Measurements from ENCODE around the gene CCDC51. TPM values are rescaled to one million over a fixed set of nuclear protein-coding genes. Genes with fewer than 3 reads are reported as not detected.

CCDC51 gene
- total RNA-seq, 1 experiment from 2014 or later, result 27.8 TPM

DNA sequence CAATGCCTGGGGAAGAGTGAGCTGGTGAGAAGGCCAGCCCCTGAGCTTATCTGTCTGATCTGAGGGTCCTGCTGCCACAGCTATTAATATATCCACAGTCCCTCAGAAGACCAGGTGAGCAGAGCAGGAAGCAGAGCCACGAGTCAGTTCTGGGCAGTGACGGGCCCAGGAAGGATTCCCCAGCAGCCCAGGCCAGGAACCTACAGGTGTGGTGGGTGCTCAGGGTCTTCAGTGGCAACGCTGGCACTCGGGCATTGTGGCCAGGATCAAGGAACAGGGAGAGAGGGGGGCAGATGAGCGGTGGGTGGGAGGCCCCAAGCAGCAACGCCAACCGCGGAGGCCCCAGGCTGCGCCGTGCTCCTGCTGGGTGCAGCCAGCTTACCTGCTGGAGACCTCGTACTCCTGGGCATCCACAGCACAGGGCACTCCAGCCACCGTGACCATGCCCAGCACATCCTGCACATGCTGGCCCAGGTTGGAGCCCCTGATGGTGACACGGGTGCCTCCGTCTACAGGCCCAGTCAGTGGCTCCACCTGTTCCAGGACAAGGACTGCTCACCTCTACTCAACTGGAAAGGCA is 22.3 kb downstream of the CCDC51 start:
- Histone ChIP-seq H3K27me3 (ENCODE audit: low read length) (no peaks in the 10 kb centered on the region), H2AFZ (ENCODE audit: low read length) (no peak overlapping the region), H3K9me3 (ENCODE audit: low read length) (no peaks in the 10 kb centered on the region), H3K9ac (ENCODE audit: low read length) (no peak overlapping the region), H3K4me3 (ENCODE audit: low read length) (no peak overlapping the region), H3K79me2 (ENCODE audit: low read length) (no peaks in the 10 kb centered on the region), H4K20me1 (ENCODE audit: low read length) (no peaks in the 10 kb centered on the region), H3K9me2 (replicated peaks; ENCODE audit: low read length) (no peaks in the 10 kb centered on the region), H3K4me1 (ENCODE audit: insufficient read depth, low read length) (no peaks in the 10 kb centered on the region), H3F3A (ENCODE audit: low read length, unreplicated experiment) (no peaks in the 10 kb centered on the region), H3K4me2 (ENCODE audit: low read length) (no peak overlapping the region), H3K36me3 (ENCODE audit: low read depth, low read length) (no peaks in the 10 kb centered on the region), H3K27ac (ENCODE audit: low read length) (no peak overlapping the region)
- CTCF ChIA-PET, result no interaction called here
- DNase-seq, result no peak
- intact Hi-C loops (cut with micrococcal nuclease), result no loop called here
- no peak for ATAC-seq
- POLR2A ChIA-PET (ENCODE audit: unreplicated experiment), result no interaction called here
- TF ChIP-seq EZH2phosphoT487 (IDR thresholded peaks at IDR 0.05; ENCODE audit: borderline replicate concordance, low read length), result no peak
- no peak for TF ChIP-seq CTCF (conservative IDR thresholded peaks at IDR 0.05; ENCODE audit: low read depth, low read length)
- no peak for TF ChIP-seq EZH2 (IDR thresholded peaks at IDR 0.05; ENCODE audit: low read length, unreplicated experiment)
- BruUV-seq (replicated peaks), result no TSS peak

- H3K4me1 ChIP-seq (ENCODE audit: insufficient read depth, low read length), result no peaks in the 10 kb centered on the region
- no peak overlapping the region for H3K4me2 ChIP-seq (ENCODE audit: low read length)
- H3K27me3 ChIP-seq (ENCODE audit: low read length), result no peaks in the 10 kb centered on the region
- no peaks in the 10 kb centered on the region for H3K36me3 ChIP-seq (ENCODE audit: low read depth, low read length)
- no peak for DNase-seq
- no peaks in the 10 kb centered on the region for H3F3A ChIP-seq (ENCODE audit: low read length, unreplicated experiment)
- H3K27ac ChIP-seq (ENCODE audit: low read length), result no peak overlapping the region
- H4K20me1 ChIP-seq (ENCODE audit: low read length), result no peaks in the 10 kb centered on the region
- no peaks in the 10 kb centered on the region for H3K9me3 ChIP-seq (ENCODE audit: low read length)
- intact Hi-C loops (cut with micrococcal nuclease), result no loop called here
- H3K79me2 ChIP-seq (ENCODE audit: low read length), result no peaks in the 10 kb centered on the region
- no peak for ATAC-seq
- no peak overlapping the region for H2AFZ ChIP-seq (ENCODE audit: low read length)
- TF ChIP-seq EZH2 (IDR thresholded peaks at IDR 0.05; ENCODE audit: low read length, unreplicated experiment) (no peak), EZH2phosphoT487 (IDR thresholded peaks at IDR 0.05; ENCODE audit: borderline replicate concordance, low read length) (no peak), CTCF (conservative IDR thresholded peaks at IDR 0.05; ENCODE audit: low read depth, low read length) (no peak)
- no peaks in the 10 kb centered on the region for H3K9me2 ChIP-seq (replicated peaks; ENCODE audit: low read length)
- no TSS peak for BruUV-seq (replicated peaks)
- H3K4me3 ChIP-seq (ENCODE audit: low read length), result no peak overlapping the region
- POLR2A ChIA-PET (ENCODE audit: unreplicated experiment), result no interaction called here
- CTCF ChIA-PET, result no interaction called here
- no peak overlapping the region for H3K9ac ChIP-seq (ENCODE audit: low read length)
Measured at GRCh38 chr3:48416546-48416945, 23.4 kb downstream of the CCDC51 start.

DNA sequence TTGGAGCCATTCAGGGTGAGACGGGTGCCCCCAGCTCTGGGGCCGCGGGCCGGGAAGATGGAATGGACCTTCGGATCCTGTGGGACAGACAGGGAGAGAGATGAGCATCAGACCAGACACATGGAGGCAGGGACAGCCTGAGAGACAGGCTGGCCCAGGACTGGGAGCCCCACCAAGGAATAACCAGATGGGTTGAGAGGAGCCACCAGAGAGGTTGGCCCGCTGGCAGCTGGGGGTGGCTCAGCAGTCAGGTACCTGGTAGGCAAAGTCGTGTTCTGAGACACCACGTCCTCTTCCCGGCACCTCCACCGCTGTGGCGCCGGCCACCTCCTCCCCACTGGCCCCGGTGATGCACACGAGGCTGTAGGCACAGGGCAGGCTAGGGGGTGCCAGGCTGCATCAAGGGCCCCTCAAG is 23.8 kb downstream of the CCDC51 start:
- Histone ChIP-seq H3K4me1 (ENCODE audit: insufficient read depth, low read length) (no peaks in the 10 kb centered on the region), H3K36me3 (ENCODE audit: low read depth, low read length) (no peaks in the 10 kb centered on the region), H4K20me1 (ENCODE audit: low read length) (no peaks in the 10 kb centered on the region), H3K9me2 (replicated peaks; ENCODE audit: low read length) (no peaks in the 10 kb centered on the region), H3K4me3 (ENCODE audit: low read length) (no peak overlapping the region), H3K9ac (ENCODE audit: low read length) (no peak overlapping the region), H3K27ac (ENCODE audit: low read length) (no peak overlapping the region), H3K79me2 (ENCODE audit: low read length) (no peaks in the 10 kb centered on the region), H2AFZ (ENCODE audit: low read length) (no peak overlapping the region), H3K9me3 (ENCODE audit: low read length) (no peaks in the 10 kb centered on the region), H3K27me3 (ENCODE audit: low read length) (no peaks in the 10 kb centered on the region), H3K4me2 (ENCODE audit: low read length) (no peak overlapping the region), H3F3A (ENCODE audit: low read length, unreplicated experiment) (no peaks in the 10 kb centered on the region)
- ATAC-seq, result no peak
- no peak for DNase-seq
- ChIA-PET POLR2A (ENCODE audit: unreplicated experiment) (no interaction called here), CTCF (no interaction called here)
- no TSS peak for BruUV-seq (replicated peaks)
- no peak for TF ChIP-seq EZH2 (IDR thresholded peaks at IDR 0.05; ENCODE audit: low read length, unreplicated experiment)
- TF ChIP-seq EZH2phosphoT487 (IDR thresholded peaks at IDR 0.05; ENCODE audit: borderline replicate concordance, low read length), result no peak
- no peak for TF ChIP-seq CTCF (conservative IDR thresholded peaks at IDR 0.05; ENCODE audit: low read depth, low read length)
- intact Hi-C loops (cut with micrococcal nuclease), result no loop called here
